PC-9 (cell line): Measurements from ENCODE around the gene IDS.

Experiments used
- EZH2 ChIP-seq: fragments of 200-600 bp; sonication (generic); IDR thresholded peaks from 2 replicates; pipeline ENCODE4 v1.8.0; 2017; ENCODE audit warnings: antibody characterized with exemption, low read depth
- TF ChIP-seq, protein P1 (sequence below): fragments of 200-600 bp; sonication (generic); conservative IDR thresholded peaks from 2 replicates; pipeline ENCODE4 v1.6.1; 2017; ENCODE audit warnings: mixed run types, antibody characterized with exemption, mild to moderate bottlenecking, moderate library complexity

GRCh38 chrX:149516604-149517003, 11.5 kb upstream of the IDS start:
- TF ChIP-seq, protein P1, sequence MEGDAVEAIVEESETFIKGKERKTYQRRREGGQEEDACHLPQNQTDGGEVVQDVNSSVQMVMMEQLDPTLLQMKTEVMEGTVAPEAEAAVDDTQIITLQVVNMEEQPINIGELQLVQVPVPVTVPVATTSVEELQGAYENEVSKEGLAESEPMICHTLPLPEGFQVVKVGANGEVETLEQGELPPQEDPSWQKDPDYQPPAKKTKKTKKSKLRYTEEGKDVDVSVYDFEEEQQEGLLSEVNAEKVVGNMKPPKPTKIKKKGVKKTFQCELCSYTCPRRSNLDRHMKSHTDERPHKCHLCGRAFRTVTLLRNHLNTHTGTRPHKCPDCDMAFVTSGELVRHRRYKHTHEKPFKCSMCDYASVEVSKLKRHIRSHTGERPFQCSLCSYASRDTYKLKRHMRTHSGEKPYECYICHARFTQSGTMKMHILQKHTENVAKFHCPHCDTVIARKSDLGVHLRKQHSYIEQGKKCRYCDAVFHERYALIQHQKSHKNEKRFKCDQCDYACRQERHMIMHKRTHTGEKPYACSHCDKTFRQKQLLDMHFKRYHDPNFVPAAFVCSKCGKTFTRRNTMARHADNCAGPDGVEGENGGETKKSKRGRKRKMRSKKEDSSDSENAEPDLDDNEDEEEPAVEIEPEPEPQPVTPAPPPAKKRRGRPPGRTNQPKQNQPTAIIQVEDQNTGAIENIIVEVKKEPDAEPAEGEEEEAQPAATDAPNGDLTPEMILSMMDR, result no peak
- no peak for TF ChIP-seq EZH2
